Endothelial cell of umbilical vein (primary cell): ENCODE results near the gene ITGA2.

Experiments used
- EZH2 ChIP-seq: IDR thresholded peaks from 2 replicates; pipeline ENCODE4 v1.6.1; 2012; ENCODE audit warnings: borderline replicate concordance, low read depth, mild to moderate bottlenecking, moderate library complexity, low read length, inconsistent platforms; ENCODE audit not compliant: severe bottlenecking
- JUN ChIP-seq: IDR thresholded peaks from 2 replicates; pipeline ENCODE4 v1.6.1; 2011; ENCODE audit warnings: borderline replicate concordance, low read depth; ENCODE audit not compliant: insufficient read length, insufficient read depth
- MYC ChIP-seq: IDR thresholded peaks from one replicate; pipeline ENCODE4 v1.6.1; 2011; ENCODE audit warnings: mild to moderate bottlenecking, low read depth, low read length
- POLR2A ChIP-seq: IDR thresholded peaks from 2 replicates; pipeline ENCODE4 v1.6.1; 2012; ENCODE audit warnings: low read depth, mild to moderate bottlenecking, control low read depth, low read length
- TF ChIP-seq, protein P1 (sequence below), 2 donors: IDR thresholded peaks; 1 replicate in 1 of 2; 2 replicates in 1 of 2; pipeline ENCODE4 v1.5.1; 2011; ENCODE audit warnings: low read length in 2 of 2, mild to moderate bottlenecking in 2 of 2, moderate library complexity in 2 of 2, control low read depth in 1 of 2, inconsistent platforms in 1 of 2, low read depth in 1 of 2; ENCODE audit not compliant: insufficient read depth in 1 of 2; ENCODE audit errors: extremely low read depth in 1 of 2

DNA sequence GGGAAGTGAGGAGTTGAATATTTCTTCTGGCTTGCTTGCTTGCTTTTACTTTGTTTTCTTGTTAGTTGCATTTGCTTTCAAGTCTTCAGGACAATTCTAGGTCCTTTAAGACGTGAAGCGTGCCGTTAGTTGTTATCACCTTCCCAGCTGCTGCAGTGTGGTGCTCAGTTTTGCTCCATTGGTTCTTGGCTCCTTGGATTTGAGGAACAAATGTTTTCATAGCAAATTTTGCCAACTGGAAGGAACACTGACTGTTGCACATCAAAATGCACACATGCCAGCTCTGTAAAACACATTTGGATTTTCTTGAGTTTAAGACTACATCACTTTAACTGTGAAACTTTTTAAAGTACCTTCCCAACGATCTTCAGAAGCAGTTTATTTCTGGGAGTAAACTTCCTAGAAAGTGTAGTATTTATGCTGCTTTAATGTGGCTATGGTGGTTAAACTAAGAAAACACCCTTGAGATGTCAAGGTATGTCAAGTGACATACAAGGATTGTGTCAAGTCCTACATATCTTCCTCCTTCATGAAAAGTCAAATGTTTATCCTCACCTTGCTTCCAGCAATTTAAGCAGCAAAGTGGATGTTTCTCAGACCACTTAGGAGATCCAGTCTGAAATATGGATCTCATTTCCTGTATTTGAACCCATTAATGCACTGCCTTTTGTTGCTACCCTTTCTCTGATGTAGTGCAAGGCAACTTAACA, 95.5 kb downstream of the ITGA2 start:
- TF ChIP-seq JUN (no peak), POLR2A (no peak), EZH2 (no peak), MYC (no peak)
- TF ChIP-seq, protein P1, sequence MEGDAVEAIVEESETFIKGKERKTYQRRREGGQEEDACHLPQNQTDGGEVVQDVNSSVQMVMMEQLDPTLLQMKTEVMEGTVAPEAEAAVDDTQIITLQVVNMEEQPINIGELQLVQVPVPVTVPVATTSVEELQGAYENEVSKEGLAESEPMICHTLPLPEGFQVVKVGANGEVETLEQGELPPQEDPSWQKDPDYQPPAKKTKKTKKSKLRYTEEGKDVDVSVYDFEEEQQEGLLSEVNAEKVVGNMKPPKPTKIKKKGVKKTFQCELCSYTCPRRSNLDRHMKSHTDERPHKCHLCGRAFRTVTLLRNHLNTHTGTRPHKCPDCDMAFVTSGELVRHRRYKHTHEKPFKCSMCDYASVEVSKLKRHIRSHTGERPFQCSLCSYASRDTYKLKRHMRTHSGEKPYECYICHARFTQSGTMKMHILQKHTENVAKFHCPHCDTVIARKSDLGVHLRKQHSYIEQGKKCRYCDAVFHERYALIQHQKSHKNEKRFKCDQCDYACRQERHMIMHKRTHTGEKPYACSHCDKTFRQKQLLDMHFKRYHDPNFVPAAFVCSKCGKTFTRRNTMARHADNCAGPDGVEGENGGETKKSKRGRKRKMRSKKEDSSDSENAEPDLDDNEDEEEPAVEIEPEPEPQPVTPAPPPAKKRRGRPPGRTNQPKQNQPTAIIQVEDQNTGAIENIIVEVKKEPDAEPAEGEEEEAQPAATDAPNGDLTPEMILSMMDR (IDR thresholded peaks at IDR 0.05; ENCODE audit: extremely low read depth in 1 of 2, insufficient read depth in 1 of 2, low read depth in 1 of 2, low read length in 2 of 2): no peak
